ENCODE measurements around the gene SOX1. TPM values are rescaled to one million over a fixed set of nuclear protein-coding genes. Genes with fewer than 3 reads are reported as not detected.

SOX1 gene
- total RNA-seq = not detected

DNA sequence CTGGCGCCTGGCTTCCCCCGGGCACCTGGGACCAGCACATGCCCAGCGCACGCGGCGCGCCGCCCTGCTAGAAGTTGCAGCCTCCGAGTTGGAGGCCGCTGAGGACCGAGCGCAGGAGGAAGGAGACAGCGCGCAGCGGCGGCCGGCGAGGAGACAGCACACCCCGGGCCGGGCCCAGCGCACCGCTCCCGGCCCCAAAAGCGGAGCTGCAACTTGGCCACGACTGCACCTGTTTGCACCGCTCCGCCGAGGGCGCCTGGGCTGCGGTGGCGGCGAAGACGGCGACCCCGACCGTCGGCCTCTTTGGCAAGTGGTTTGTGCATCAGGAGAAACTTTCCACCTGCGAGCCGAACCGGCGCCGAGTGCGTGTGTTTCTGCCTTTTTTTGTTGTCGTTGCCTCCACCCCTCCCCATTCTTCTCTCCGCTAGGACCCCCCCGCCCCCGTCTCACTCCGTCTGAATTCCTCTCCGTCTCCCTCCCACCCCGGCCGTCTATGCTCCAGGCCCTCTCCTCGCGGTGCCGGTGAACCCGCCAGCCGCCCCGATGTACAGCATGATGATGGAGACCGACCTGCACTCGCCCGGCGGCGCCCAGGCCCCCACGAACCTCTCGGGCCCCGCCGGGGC, at the start of gene SOX1:
TSS of gene SOX1 (plus strand) at position 34 of the 626 bp plus-strand sequence. CDS start at position 544, 510 bp downstream.
- DNase-seq = no peak

DNA sequence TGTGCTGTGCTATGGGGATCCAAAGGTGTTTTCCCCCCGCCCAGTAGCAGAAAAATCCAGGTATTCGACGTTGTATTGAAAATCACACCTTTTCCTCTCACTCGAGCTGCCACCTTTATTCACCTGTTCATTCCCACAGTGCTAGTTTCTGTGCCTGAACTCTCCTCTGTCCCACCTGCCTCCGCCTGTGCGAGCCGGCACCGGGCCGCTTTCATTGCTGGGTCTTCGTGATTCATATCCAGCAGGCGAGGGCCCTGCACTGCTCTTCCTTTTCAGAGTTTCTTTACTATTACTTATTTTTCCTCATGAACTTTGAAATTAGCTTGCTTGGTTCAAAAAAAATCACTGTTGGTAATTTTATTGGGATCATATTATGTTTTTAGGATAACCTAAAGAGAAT, 42.4 kb upstream of the SOX1 start:
- no peak for DNase-seq

GRCh38 chr13:112027250-112027649, 39.7 kb upstream of the SOX1 start:
- DNase-seq = no peak

- no peak for DNase-seq
Measured at GRCh38 chr13:112028481-112028880, 38.5 kb upstream of the SOX1 start.

DNA sequence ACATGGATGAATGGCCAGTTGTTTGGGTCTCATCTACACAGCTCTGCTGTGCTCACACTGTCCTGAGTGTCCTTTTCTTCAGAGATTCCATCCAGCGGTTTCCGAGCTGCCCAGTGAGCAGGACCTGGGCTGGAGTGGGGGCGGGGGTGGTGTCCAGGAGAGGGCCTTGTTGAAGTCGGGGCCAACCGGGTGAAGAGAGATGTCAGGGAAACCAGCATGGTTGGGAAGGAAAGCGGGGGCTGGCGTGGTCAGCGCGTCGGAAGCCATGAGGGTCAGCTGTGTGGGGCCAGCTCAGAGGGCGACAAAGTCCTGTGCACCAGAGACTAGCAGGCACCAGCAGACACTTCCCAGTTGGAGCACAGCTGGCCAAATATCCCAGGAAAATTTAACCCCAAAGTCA, 37.8 kb upstream of the SOX1 start:
- DNase-seq = no peak

- no peak for DNase-seq
Measured at GRCh38 chr13:112032186-112032993, 34.6 kb upstream of the SOX1 start.

DNA sequence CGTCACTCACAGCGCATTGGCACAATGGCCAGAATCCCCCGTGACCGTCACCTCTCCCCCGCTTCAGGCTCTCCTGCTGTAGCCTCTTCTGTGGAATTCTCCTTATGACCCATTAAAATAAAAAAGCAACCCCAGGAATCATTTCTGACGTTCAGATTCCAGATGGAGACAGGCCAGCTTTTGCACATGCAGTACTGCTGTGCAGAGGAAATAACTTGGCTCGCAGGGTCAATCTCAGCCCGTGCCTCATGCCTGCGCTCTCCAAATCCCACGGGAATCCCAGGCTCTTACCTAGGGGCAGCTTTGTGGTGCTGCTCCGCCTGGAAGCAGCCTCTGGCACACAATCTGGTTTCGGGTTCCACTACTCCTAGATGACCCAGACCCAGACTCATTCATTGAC, 32.7 kb upstream of the SOX1 start:
- DNase-seq = no peak

GRCh38 chr13:112034846-112035245, 32.1 kb upstream of the SOX1 start:
- no peak for DNase-seq

- DNase-seq = no peak
Measured at GRCh38 chr13:112042496-112042895, 24.5 kb upstream of the SOX1 start.

DNA sequence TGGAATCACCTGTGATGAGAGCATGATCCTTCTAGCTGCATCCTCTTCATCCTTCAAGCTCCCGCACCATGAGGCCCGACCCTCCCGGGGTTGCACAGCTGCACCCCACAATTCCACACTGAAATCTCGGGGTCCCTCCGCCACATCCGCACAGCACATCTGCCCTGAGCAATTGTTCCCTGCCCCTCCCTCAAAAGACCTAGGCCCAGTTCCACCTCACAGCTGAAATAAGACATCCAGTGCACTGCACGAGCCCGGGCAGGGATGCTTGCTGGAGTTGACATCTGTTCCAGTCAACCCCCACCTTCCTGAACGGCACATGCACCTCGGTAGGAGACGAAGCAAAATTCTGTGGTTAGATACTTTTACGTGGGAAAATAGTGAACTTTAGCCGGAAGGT, 14.7 kb upstream of the SOX1 start:
- DNase-seq = no peak

GRCh38 chr13:112053167-112053743, 13.7 kb upstream of the SOX1 start:
- DNase-seq = no peak

DNA sequence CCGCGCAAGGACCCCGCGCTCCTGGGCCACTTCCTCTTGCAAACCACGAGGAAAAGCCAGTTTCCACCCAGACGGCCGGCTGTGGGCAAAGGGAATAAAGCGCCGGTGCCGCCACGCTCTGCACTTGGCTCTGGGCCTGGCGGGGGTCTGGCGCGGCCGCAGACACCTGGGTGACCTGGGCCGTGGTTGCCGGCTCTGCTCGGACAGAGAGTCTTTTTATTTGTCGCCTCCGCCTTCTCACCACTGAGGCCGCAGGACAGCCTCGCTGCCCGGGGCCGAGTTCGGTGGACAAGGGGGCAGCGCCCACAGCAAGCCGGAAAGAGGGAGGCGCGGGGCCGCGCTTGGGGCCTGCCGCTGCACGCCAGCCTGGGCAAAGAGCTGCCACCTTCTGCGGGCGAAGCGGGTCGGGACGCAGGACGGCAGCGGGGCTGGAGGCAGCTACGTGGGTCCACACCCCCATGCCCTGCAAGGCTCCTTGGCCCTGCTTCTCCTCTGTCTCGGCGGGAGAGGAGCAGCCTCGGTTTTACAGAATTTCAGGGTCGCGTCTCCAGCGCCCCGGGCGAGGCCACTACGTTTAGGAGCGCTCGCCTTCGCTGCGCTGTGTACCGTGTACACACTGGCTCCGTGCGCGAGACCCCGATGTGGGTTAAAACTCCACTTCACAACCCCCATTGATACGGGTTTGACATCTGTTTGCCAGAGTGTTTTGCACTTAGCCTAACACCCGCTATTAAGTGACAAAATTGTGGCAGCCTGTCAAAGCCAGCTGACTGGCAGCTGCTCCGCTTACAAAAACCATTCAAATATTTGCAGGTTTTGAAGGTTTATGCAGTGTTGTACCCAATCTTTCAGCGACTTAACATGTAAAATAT, 13.0 kb upstream of the SOX1 start:
- DNase-seq = peak; percentile 23

- no peak for DNase-seq
Measured at GRCh38 chr13:112054616-112055015, 12.3 kb upstream of the SOX1 start.

- no peak for DNase-seq
Measured at GRCh38 chr13:112055036-112055914, 11.7 kb upstream of the SOX1 start.

DNA sequence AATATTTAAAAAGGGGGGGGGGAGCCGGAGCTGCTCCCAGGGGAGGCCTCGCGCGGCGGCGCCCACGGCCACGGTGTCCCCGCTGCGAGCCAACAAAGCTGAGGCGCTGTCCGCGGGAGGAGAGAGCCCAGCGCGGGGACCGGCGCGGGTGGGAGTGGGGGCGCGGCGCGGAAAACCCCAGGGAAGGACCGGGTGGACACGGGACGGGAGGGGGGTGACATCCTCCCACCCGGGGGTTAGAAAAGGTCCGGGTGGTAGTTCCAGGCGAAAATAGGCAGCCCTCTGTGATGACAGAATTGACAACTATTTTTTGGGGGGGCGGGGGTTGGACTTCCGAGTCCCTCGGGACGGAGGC, 11.1 kb upstream of the SOX1 start:
- DNase-seq = no peak

GRCh38 chr13:112056284-112056727, 10.6 kb upstream of the SOX1 start:
- no peak for DNase-seq

- no peak for DNase-seq
Measured at GRCh38 chr13:112056739-112057438, 10.1 kb upstream of the SOX1 start.

GRCh38 chr13:112057439-112057735, 9.6 kb upstream of the SOX1 start:
- DNase-seq = no peak

DNA sequence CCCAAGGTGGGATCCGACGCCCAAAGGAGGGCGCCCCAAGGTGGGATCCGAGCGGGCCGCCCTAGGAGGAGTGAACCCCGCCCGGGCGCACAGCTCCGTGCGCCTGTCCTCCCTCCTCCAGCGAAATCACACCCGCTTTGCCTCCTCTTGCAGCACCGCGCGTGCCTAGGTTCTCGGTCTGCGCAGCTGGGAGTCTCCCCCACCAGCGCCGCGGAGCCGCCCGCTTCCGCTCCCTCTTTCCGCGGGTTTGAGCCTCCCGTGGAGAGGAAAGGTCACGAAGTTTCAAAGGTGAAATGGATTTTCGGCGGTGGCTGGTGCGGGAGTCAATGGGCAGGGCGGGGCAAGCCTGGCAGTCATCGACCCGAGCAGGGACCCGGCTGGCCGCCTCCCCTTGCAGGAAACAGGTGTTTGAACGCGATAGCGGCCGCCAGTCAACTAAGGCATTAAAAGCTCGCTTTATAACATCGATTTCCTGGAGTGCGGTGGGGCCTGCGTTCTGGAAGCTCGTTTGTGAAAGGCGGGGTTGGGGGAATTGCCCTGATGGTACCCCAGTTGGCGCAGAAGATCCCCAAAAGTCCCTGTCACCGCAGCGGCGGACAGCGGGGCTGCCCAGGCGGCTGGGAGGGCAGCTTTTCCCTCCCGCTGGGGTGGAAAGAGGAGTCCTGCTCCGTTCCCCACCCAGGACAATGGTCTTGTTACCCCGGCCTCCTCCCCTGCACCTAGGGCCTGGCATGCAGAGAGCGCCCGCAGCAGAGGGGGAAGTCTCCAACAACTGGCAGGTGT, 9.0 kb upstream of the SOX1 start:
- DNase-seq = no peak

DNA sequence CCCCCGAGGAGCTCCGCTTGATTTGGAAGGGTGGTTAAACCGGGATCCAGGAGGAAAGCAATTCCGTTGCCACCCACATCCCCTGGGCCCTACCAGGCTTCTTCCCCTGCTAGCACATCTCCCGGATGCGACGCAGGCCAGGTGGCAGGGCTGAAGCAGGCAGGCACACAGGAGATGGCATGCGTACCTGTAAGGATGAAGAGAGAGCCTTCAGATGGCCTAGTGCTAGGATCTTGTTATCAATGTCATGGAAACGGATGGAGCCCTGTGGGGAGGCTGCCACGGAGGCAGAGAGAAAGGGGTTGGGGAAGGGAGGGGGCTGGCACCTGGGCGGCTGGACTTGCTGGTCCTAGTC, 8.5 kb upstream of the SOX1 start:
- no peak for DNase-seq
